Measurements from ENCODE around the gene ADI1. TPM values are rescaled to one million over a fixed set of nuclear protein-coding genes. Genes with fewer than 3 reads are reported as not detected.
A peak's percentile ranks its signal among the peaks of the same experiment; 100 is the strongest.
"Not testable (repeated sequence)": the region's sequence is repeated elsewhere in the genome, so short reads cannot be mapped to it uniquely, and the experiment has no call there.

ADI1 gene
- total and polyA plus RNA-seq, 2 experiments from 2014 or later = 106 to 204 TPM

DNA sequence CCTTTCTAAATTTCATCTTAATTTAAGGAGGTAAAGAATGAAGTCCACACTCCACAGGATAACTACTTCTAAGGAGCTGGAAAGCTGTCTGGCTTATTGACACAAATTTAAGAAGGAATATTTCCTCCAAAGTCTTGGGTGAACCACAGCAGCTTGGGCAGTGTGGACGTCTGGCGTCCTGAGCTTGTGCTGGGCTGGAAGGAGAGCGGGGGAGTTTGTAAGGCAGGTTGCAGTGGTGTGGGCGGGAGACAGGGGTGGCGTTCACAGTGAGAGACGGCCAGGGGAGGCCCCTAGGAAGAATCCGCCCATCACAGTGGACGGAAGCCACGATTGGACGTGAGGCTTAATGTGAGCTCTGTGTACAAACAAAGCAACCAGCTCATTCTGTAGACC, 25.7 kb downstream of the ADI1 start:
- H3K4me2 ChIP-seq = peak overlapping the region; percentile 14
- no peak overlapping the region for H3K27ac ChIP-seq
- H3K4me1 ChIP-seq (ENCODE audit: insufficient read depth) = no peaks in the 10 kb centered on the region
- H3K79me2 ChIP-seq = no peaks in the 10 kb centered on the region
- DNase-seq (ENCODE audit: low spot score) = peak; percentile 54
- 36% methylated on average over 9 of the region's 10 CpGs for WGBS (ENCODE audit: low lambda C conversion rate, missing lambda C conversion rate)
- H3K27me3 ChIP-seq = no peaks in the 10 kb centered on the region
- H3K36me3 ChIP-seq (replicated peaks; ENCODE audit: insufficient read depth, low read depth) = peaks cover 3% of the 10 kb centered on the region
- no peaks in the 10 kb centered on the region for H4K20me1 ChIP-seq (ENCODE audit: insufficient read depth, poor library complexity, severe bottlenecking)
- H3K4me3 ChIP-seq = no peak overlapping the region
- no peaks in the 10 kb centered on the region for H3K9me2 ChIP-seq (replicated peaks; ENCODE audit: insufficient read depth)
- H3K9me3 ChIP-seq (ENCODE audit: low read depth) = no peaks in the 10 kb centered on the region
- no peak overlapping the region for H2AFZ ChIP-seq
- TF ChIP-seq EZH2phosphoT487 (IDR thresholded peaks at IDR 0.05; ENCODE audit: low read depth, severe bottlenecking, unreplicated experiment) = no peak

DNA sequence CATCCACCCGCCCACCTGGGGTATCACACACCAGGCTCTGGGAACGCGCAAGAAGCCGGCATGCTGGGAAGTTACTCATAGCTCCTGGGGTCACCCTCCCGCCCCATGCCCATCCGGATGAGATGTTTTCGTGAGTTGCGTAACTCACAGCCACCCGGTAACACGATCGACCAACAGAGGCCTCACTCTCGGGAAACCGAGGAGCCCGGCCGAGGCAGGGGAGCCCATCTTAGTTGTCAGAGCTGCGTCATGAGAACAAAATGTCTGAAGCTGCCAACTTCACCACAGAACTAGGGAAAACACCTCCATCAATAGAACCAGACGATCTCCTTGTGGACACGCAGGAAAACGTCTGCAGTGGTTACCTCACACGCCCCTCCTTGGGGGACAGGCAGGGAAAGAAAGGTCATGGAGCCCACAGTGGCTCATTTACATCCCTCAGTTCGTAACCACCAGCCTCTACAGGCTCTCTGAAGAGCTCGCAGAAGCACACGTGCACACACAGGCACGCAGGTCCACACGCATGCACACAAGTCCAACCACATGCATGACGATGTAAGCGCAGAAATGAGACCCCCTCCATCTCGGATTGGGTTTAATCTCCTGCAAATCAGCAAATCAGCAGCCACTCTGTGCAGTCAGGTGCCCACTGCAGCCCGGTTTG, 26.2 kb downstream of the ADI1 start:
- no peak overlapping the region for H3K27ac ChIP-seq
- peaks cover 3% of the 10 kb centered on the region for H3K36me3 ChIP-seq (replicated peaks; ENCODE audit: insufficient read depth, low read depth)
- peak overlapping the region; percentile 14 for H3K4me2 ChIP-seq
- H3K9me2 ChIP-seq (replicated peaks; ENCODE audit: insufficient read depth) = no peaks in the 10 kb centered on the region
- no peak for DNase-seq (ENCODE audit: low spot score)
- WGBS (ENCODE audit: low lambda C conversion rate, missing lambda C conversion rate) = 85% methylated on average over 29 of the region's 29 CpGs
- H2AFZ ChIP-seq = no peak overlapping the region
- H3K27me3 ChIP-seq = no peaks in the 10 kb centered on the region
- H3K9me3 ChIP-seq (ENCODE audit: low read depth) = no peaks in the 10 kb centered on the region
- no peaks in the 10 kb centered on the region for H3K4me1 ChIP-seq (ENCODE audit: insufficient read depth)
- no peaks in the 10 kb centered on the region for H4K20me1 ChIP-seq (ENCODE audit: insufficient read depth, poor library complexity, severe bottlenecking)
- no peaks in the 10 kb centered on the region for H3K79me2 ChIP-seq
- TF ChIP-seq EZH2phosphoT487 (IDR thresholded peaks at IDR 0.05; ENCODE audit: low read depth, severe bottlenecking, unreplicated experiment) (no peak), EZH2 (IDR thresholded peaks at IDR 0.05; ENCODE audit: borderline replicate concordance) (no peak)
- TF ChIP-seq, protein P1, sequence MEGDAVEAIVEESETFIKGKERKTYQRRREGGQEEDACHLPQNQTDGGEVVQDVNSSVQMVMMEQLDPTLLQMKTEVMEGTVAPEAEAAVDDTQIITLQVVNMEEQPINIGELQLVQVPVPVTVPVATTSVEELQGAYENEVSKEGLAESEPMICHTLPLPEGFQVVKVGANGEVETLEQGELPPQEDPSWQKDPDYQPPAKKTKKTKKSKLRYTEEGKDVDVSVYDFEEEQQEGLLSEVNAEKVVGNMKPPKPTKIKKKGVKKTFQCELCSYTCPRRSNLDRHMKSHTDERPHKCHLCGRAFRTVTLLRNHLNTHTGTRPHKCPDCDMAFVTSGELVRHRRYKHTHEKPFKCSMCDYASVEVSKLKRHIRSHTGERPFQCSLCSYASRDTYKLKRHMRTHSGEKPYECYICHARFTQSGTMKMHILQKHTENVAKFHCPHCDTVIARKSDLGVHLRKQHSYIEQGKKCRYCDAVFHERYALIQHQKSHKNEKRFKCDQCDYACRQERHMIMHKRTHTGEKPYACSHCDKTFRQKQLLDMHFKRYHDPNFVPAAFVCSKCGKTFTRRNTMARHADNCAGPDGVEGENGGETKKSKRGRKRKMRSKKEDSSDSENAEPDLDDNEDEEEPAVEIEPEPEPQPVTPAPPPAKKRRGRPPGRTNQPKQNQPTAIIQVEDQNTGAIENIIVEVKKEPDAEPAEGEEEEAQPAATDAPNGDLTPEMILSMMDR (IDR thresholded peaks at IDR 0.05; ENCODE audit: poor library complexity) = no peak
- H3K4me3 ChIP-seq = no peak overlapping the region

DNA sequence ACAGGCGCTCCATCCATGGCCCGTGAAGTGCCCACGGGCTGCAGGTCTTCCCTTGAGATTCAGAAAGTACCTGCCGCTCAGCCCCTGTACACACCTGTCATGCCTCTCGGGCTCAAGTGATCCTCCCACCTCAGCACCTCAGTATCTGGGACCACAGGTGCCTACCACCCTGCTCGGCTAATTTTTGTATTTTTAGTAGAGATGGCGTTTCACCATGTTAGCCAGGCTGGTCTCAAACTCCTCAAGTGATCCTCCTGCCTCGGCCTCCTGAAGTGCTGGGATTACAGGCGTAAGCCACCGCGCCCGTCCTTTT, 26.9 kb downstream of the ADI1 start:
- H3K9me3 ChIP-seq (ENCODE audit: low read depth); H4K20me1 ChIP-seq (ENCODE audit: insufficient read depth, poor library complexity, severe bottlenecking); DNase-seq (ENCODE audit: low spot score); H3K27ac ChIP-seq; H3K79me2 ChIP-seq; H3K27me3 ChIP-seq; H2AFZ ChIP-seq; H3K4me1 ChIP-seq (ENCODE audit: insufficient read depth); H3K9me2 ChIP-seq (replicated peaks; ENCODE audit: insufficient read depth); H3K36me3 ChIP-seq (replicated peaks; ENCODE audit: insufficient read depth, low read depth); H3K4me2 ChIP-seq; H3K4me3 ChIP-seq: not testable (repeated sequence)
- 93% methylated on average over 12 of the region's 12 CpGs for WGBS (ENCODE audit: low lambda C conversion rate, missing lambda C conversion rate)

DNA sequence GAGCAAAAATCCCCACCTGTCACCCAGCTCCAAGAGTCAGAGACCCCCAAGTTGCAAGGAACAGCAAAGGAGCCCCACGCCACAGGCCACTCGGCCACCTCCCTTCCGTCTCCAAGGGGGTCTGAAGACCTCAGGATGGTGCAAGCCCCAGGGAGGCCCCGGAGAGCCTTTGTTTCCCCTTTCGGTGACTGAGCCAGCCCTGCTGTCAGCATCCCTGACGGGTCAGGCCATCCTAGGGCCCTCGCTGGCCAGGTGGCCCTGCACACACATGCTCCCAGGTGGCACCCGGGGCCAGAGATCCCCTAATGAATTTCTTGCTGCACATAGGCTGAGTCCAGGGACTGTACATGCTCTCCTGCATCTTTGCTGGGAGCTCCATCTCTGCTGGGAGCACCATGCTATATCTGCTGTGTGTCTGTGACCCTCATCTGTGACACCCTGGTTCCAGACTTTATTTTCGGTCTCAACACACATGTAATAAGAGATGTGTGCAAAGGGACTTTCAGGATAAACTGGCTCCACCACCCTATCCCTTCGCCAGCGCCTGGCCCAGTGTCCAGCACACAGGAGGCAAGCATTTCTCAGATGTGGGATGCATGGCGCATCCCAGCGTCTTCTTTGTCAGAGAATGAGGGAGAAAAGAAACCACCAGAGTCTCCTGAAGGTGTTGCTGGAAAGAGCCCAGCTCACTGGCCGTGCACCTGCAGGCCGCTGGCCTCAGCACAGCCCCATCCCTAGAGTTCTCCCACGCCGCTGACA, 27.4 kb downstream of the ADI1 start:
- Histone ChIP-seq H3K27ac (no peak overlapping the region), H4K20me1 (ENCODE audit: insufficient read depth, poor library complexity, severe bottlenecking) (no peaks in the 10 kb centered on the region), H3K79me2 (no peaks in the 10 kb centered on the region), H3K4me1 (ENCODE audit: insufficient read depth) (no peaks in the 10 kb centered on the region), H3K36me3 (replicated peaks; ENCODE audit: insufficient read depth, low read depth) (no peaks in the 10 kb centered on the region), H3K4me2 (no peak overlapping the region), H2AFZ (no peak overlapping the region), H3K9me2 (replicated peaks; ENCODE audit: insufficient read depth) (no peaks in the 10 kb centered on the region), H3K27me3 (no peaks in the 10 kb centered on the region), H3K9me3 (ENCODE audit: low read depth) (no peaks in the 10 kb centered on the region), H3K4me3 (no peak overlapping the region)
- WGBS (ENCODE audit: low lambda C conversion rate, missing lambda C conversion rate) = 94% methylated on average over 17 of the region's 17 CpGs
- TF ChIP-seq EZH2 (IDR thresholded peaks at IDR 0.05; ENCODE audit: borderline replicate concordance) (no peak), EZH2phosphoT487 (IDR thresholded peaks at IDR 0.05; ENCODE audit: low read depth, severe bottlenecking, unreplicated experiment) (no peak)
- TF ChIP-seq, protein P1 (IDR thresholded peaks at IDR 0.05; ENCODE audit: poor library complexity) = no peak
- DNase-seq (ENCODE audit: low spot score) = no peak
